Measurements from ENCODE around the gene GLIPR1.

GRCh38 chr12:75439048-75439447 lies 41.5 kb upstream of the GLIPR1 start:
- TF ChIP-seq CREB5 (CRISPR knock-in tag; IDR thresholded peaks at IDR 0.05; ENCODE audit: low read depth) (no peak), CSDC2 (CRISPR knock-in tag; IDR thresholded peaks at IDR 0.05) (no peak), PATZ1 (CRISPR knock-in tag; IDR thresholded peaks at IDR 0.05; ENCODE audit: borderline replicate concordance) (no peak), ZNF70 (CRISPR knock-in tag; IDR thresholded peaks at IDR 0.05) (no peak), ZFP3 (CRISPR knock-in tag; IDR thresholded peaks at IDR 0.05) (no peak), ISL1 (CRISPR knock-in tag; IDR thresholded peaks at IDR 0.05) (no peak), TOX (CRISPR knock-in tag; IDR thresholded peaks at IDR 0.05; ENCODE audit: borderline replicate concordance) (no peak), TSHZ2 (CRISPR knock-in tag; IDR thresholded peaks at IDR 0.05) (no peak)
- TF ChIP-seq, protein P1, sequence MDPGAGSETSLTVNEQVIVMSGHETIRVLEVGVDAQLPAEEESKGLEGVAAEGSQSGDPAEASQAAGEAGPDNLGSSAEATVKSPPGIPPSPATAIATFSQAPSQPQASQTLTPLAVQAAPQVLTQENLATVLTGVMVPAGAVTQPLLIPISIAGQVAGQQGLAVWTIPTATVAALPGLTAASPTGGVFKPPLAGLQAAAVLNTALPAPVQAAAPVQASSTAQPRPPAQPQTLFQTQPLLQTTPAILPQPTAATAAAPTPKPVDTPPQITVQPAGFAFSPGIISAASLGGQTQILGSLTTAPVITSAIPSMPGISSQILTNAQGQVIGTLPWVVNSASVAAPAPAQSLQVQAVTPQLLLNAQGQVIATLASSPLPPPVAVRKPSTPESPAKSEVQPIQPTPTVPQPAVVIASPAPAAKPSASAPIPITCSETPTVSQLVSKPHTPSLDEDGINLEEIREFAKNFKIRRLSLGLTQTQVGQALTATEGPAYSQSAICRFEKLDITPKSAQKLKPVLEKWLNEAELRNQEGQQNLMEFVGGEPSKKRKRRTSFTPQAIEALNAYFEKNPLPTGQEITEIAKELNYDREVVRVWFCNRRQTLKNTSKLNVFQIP (CRISPR knock-in tag; IDR thresholded peaks at IDR 0.05; ENCODE audit: borderline replicate concordance, low read depth), result no peak
